COR-L47 (cell line): ENCODE data around the gene KCNQ2.

Experiments
- DNase-seq: peaks from one replicate; lab custom pipeline; 2025; lab: John Stamatoyannopoulos, UW

KCNQ2 gene

DNA sequence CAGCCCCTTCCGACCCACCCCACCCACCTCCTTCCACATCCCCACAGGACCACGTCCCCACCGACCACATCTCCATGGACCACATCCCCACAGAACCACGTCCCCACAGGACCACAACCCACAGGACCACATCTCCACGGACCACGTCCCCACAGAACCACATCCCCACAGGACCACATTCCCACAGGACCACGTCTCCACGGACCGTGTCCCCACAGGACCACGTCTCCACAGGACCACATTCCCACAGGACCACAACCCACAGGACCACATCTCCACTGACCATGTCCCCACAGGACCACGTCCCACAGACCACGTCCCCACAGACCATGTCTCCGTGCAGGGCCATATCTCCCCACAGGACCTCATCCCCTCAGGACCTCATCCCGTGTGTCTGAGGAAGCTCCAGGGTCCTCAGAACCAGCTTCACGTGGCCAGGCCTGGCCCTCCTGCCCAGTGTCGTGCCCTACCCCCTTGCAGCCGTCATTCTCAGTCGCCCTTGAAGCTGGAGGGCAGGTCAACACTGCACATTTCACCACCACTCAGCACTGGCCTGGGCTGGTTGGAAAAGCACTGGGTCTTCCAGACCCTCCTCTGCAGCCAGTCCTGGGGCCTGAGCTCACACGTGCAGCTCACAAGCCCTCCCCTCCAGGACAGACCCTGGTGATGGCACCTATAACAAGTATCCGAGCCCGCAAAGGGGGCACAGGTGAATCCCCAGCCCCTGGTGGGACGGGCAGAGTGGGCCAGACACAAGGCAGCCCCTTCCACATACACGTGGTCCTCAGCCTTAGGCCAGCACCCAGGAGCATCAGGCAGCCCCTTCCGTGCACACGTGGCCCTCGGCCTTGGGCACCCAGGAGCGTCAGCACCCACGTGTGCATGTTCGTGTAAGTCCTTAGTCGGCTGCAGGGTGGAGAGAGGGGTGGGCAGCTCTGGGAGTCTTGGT, 115.2 kb downstream of the KCNQ2 start:
- DNase-seq, result no peak

DNA sequence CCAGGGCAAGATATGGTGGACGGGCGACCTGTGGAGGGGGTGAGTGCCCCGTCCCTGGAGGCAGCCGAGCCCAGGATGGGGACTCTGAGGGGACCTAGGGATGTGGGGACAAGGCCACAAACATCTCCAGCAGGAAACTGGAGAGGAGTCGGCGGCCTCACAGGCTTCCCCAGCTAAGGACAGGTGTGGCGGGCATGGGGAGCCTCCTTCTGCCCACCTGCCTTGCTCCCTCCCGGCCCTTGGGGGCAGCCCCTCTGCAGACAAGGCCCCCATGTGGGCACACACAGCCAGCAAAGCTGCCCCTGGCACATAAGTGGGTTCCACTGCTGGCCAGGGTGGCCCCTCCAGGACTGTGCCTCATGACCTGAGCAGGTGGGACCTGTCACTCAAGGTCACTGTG, 115.9 kb downstream of the KCNQ2 start:
- DNase-seq, result no peak

DNA sequence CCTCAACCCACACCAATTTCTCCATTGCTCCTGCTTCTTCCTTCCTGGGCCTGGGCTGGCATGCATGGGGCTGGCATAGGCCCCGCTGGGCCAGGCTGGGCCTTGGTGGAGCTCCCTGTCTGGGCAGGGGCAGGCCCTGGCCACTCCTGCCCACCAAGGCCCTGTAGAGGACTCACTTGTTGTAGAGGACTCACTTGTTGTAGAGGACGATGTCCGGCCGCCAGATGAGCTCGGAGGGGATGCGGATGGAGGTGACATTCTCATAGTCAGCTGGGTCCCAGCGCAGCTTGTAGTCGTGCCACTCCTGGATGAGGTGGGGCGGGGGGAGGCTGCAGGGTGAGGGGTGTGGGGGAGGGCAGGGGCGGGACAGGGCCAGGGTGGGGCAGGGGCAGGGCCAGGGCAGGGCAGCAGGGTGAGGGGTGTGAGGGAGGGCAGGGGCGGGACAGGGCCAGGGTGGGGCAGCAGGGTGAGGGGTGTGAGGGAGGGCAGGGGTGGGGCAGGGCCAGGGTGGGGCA, 116.6 kb downstream of the KCNQ2 start:
- DNase-seq, result no peak

DNA sequence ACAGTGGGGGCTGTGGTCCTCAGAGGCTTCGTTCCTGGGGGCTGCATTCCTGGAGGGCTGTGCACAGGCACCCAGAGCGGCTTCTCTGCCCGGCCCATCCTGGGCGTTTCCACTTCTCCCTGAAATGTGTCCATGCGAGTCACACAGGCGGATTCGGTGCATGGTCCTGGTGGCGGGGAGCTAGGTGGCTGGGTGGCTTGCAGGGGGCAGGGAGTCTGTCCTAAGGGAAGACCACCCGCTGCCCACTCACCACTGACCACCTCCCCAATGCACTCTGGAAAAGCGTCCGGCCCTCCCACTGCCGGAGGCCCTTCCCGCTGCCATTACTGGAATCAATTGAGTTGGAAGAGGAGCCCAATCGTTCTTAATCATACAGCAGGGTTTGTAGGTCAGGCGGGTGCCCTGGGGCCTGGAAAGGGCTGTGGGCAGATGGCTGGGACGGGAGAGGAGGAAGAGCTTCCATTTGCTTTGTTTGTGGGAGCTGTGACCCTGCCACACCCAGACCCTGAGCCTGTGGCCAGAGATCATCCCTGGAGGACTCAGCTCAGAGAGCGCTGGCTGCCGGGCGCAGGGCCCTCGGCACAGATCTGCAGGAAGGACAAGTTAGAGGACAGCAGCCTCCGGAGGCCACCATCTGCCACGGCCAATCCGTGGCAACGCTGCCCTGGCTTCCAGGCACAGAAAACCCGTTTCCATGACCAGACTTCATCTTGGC, 117.7 kb downstream of the KCNQ2 start:
- no peak for DNase-seq

DNA sequence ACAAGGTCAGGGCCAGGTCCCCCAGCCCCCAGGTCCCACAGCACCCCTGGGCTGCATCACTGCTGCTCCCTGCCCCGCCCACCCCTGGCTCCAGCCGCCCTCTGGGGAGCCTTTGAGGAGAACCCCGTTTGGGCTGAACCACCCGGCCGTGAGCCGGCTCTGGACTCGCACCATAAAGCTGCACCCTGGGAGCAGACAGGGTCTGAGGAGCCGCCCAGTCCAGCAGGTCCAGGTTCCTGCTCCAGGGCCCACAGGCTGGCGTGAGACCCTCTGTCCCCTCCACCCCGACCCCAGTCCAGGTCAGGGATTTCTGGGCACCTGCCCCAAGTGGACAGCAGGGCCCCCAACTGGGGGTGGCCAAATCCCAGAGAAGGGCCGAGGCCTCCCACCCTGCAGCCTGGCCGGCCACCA, 119.6 kb downstream of the KCNQ2 start:
- no peak for DNase-seq

DNA sequence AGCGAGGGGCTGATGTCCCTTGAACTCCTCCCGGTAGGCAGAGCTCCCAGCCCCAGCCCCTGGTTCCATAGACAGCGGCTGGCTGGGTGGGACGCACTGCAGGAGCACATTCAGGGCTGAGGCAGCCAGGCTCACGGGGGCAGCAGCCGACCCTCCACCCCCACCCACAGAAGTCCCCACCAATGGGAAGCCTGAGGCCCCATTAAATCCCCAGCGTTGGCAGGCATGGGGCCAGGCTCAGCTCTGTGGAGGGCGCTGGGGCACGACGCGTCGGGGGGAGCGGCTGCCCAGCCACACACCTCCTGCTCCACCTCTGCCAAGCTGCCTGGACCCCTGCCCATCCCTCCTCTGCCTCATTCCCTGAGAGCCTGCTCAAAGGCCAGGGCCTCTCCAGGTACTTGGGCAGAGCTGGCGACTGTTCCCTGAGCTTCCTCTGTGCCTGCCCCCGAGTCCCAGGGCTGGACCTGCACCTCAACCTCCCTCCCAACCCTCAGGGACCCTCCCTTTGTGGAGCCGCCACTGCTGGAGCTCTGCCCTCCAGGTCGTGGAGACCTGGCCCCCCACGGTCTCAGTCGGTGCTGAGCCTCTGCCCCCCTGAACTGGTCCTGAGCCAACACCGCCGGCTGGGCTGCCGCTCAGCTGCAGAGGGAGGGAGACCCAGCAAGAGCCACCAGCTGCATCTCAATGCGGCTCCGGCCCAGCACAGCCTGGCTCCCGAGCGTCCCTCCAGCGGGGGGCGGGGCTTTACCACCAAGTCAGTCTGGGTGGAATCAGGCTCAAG, 120.5 kb downstream of the KCNQ2 start:
- DNase-seq, result peak; percentile 75

DNA sequence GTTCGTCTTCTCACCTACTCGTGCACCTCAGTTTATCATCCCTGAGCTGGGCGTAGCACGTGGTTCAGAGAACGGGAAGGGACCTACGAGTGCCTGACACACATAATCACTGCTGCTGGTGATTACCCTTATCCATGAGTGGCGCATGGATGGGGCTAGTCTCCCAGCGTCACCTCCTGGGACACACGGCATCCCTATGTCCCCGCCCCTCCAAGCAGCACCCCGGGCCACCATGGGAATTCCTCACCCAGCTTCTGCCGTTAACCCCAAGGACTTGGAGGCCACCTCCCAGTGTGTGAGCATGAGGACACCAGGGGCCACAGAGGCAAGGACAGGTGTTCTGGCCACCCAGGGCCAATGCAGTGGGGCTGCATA, 121.1 kb downstream of the KCNQ2 start:
- DNase-seq, result no peak

DNA sequence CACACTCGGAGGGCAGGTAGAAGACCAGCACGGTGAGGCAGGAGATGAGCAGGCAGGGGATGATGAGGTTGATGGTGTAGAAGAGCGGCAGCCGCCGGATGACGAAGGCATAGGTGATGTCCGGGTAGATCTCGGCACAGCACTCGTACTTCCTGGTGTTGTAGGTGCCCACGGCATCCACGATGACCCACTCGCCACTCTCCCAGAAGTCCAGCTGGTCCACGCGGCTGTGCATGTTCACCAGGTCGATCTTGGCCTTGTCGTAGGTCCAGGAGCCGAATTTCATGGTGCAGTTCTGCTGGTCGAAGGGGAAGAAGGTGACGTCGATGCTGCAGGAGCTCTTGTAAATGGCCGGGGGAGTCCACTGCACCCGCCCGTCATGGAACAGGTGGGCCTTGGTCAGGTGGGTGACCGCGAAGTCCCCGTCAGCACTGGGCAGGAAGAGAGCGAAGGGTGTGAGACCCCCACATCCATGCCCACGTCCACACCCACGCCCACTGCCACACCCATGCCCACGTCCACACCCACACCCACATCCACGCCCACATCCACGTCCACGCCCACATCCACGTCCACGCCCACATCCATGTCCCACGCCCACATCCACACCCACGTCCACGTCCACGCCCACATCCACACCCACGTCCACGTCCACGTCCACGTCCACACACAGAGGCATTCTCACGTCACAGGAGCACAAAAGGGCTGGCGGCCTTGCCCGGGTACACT, 121.7 kb downstream of the KCNQ2 start:
- no peak for DNase-seq
